GM10266 (cell line): ENCODE measurements around the gene ANO3.

Experiments
- DNase-seq: peaks from one replicate; pipeline ENCODE4 v3.0.0; 2012; ENCODE audit errors: extremely low spot score
- CTCF ChIP-seq: IDR thresholded peaks from 2 replicates; pipeline ENCODE4 v1.5.1; 2012; ENCODE audit warnings: mild to moderate bottlenecking, low read depth; ENCODE audit not compliant: control insufficient read depth, insufficient read depth; ENCODE audit errors: missing control alignments

The ANO3 gene

GRCh38 chr11:26597899-26598298 is 266.0 kb downstream of the ANO3 start:
- no peak for TF ChIP-seq CTCF
- no peak for DNase-seq

GRCh38 chr11:26599425-26599824 is 267.5 kb downstream of the ANO3 start:
- no peak for DNase-seq
- no peak for TF ChIP-seq CTCF

- no peak for DNase-seq
- no peak for TF ChIP-seq CTCF
Observed at GRCh38 chr11:26599876-26600434, 268.0 kb downstream of the ANO3 start.

GRCh38 chr11:26607725-26608506 is 276.0 kb downstream of the ANO3 start:
- DNase-seq: no peak
- no peak for TF ChIP-seq CTCF

- no peak for DNase-seq
- no peak for TF ChIP-seq CTCF
Observed at GRCh38 chr11:26608507-26609146, 276.7 kb downstream of the ANO3 start.

- no peak for DNase-seq
- TF ChIP-seq CTCF: no peak
Observed at GRCh38 chr11:26613759-26614158, 281.8 kb downstream of the ANO3 start.

- no peak for TF ChIP-seq CTCF
- DNase-seq: no peak
Observed at GRCh38 chr11:26618441-26618840, 286.5 kb downstream of the ANO3 start.
